Measurements from ENCODE around the gene HEMGN. TPM values are rescaled to one million over a fixed set of nuclear protein-coding genes. Genes with fewer than 3 reads are reported as not detected.

HEMGN gene
- total and polyA plus RNA-seq, 2 of the 4 experiments (the other 2 are of a cell fraction): not detected

- Histone ChIP-seq H3K4me2 (ENCODE audit: low read depth, low read length) (no peak overlapping the region), H2AK5ac (ENCODE audit: low read depth, low read length) (no peak overlapping the region), H4K8ac (ENCODE audit: low read depth in 2 of 2, low read length in 2 of 2) (no peak overlapping the region), H2AK9ac (replicated peaks; ENCODE audit: low read depth, low read length, poor library complexity) (no peak overlapping the region), H3K79me1 (ENCODE audit: low read depth in 1 of 2, low read length in 2 of 2) (peaks cover 12 to 20% of the 10 kb centered on the region in 2 experiments; a peak in 3 of 4 replicates), H3K56ac (ENCODE audit: extremely low read depth, insufficient read depth, low read length) (no peak overlapping the region), H2BK120ac (ENCODE audit: low read depth, low read length) (no peak overlapping the region), H3K36me3 (ENCODE audit: control insufficient read depth, insufficient read depth, low read length) (peaks cover 13% of the 10 kb centered on the region), H2BK5ac (ENCODE audit: low read depth, low read length, poor library complexity, severe bottlenecking) (no peak overlapping the region), H2BK15ac (ENCODE audit: low read depth, low read length) (no peak overlapping the region), H3K14ac (replicated peaks; ENCODE audit: low read depth, low read length) (no peak overlapping the region), H3K9me1 (ENCODE audit: insufficient read depth, low read length) (peaks cover 5% of the 10 kb centered on the region; the same call in 1 of the 2 replicates), H3K23ac (ENCODE audit: low read depth, low read length) (0 out of 2 replicates have a peak overlapping the region, but pooled peaks have one; percentile 24), H3K4me3 (ENCODE audit: insufficient read depth, low read depth, low read length) (no peak overlapping the region), H3K4ac (ENCODE audit: low read depth, low read length) (no peak overlapping the region), H4K5ac (ENCODE audit: low read depth, low read length) (no peak overlapping the region), H3K9me3 (ENCODE audit: control insufficient read depth, insufficient read depth, low read length) (no peaks in the 10 kb centered on the region), H3K9ac (ENCODE audit: low read depth, low read length) (no peak overlapping the region), H3K27ac (ENCODE audit: insufficient read depth, low read length) (no peak overlapping the region), H2AFZ (replicated peaks; ENCODE audit: low read length, poor library complexity) (no peak overlapping the region), H4K91ac (ENCODE audit: insufficient read depth, low read depth, low read length) (no peak overlapping the region), H4K20me1 (ENCODE audit: insufficient read depth, low read length) (0 out of 2 replicates have a peak, but pooled peaks cover 3% of the 10 kb centered on the region), H3K4me1 (ENCODE audit: control insufficient read depth, insufficient read depth, low read length) (no peaks in the 10 kb centered on the region), H3K18ac (ENCODE audit: low read depth, low read length) (no peak overlapping the region), H3K27me3 (ENCODE audit: control insufficient read depth, insufficient read depth, low read length) (no peaks in the 10 kb centered on the region), H2BK20ac (ENCODE audit: low read depth, low read length) (no peak overlapping the region)
- dilution Hi-C loops (cut with HindIII; ENCODE audit: low sequenced_read_pairs, unreplicated experiment): no loop called here
- no peak for ATAC-seq (ENCODE audit: low read depth)
- ChIA-PET CTCF (no interaction called here), POLR2A (ENCODE audit: unreplicated experiment) (no interaction called here)
- BruUV-seq (replicated peaks): no TSS peak
- in situ Hi-C loops (cut with MboI; ENCODE audit: low sequenced_read_pairs): no loop called here
- intact Hi-C loops (cut with micrococcal nuclease): no loop called here
- no peak for DNase-seq
- no peak for TF ChIP-seq NFE2L2 (IDR thresholded peaks at IDR 0.05; ENCODE audit: low read depth, low read length)
- TF ChIP-seq CEBPB (IDR thresholded peaks at IDR 0.05; ENCODE audit: low read depth, low read length): no peak
- no peak for TF ChIP-seq MAZ (IDR thresholded peaks at IDR 0.05; ENCODE audit: borderline replicate concordance, low read depth, low read length)
- TF ChIP-seq ELK1 (IDR thresholded peaks at IDR 0.05; ENCODE audit: borderline replicate concordance, low read depth, low read length): no peak
- TF ChIP-seq BHLHE40 (IDR thresholded peaks at IDR 0.05; ENCODE audit: low read depth, low read length): no peak
- TF ChIP-seq, protein P1, sequence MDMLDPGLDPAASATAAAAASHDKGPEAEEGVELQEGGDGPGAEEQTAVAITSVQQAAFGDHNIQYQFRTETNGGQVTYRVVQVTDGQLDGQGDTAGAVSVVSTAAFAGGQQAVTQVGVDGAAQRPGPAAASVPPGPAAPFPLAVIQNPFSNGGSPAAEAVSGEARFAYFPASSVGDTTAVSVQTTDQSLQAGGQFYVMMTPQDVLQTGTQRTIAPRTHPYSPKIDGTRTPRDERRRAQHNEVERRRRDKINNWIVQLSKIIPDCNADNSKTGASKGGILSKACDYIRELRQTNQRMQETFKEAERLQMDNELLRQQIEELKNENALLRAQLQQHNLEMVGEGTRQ (IDR thresholded peaks at IDR 0.05; ENCODE audit: low read depth, low read length): no peak
- TF ChIP-seq RAD21 (IDR thresholded peaks at IDR 0.05; ENCODE audit: low read length): no peak
- no peak for TF ChIP-seq CHD1 (IDR thresholded peaks at IDR 0.05; ENCODE audit: low read depth, low read length)
- TF ChIP-seq RFX5 (IDR thresholded peaks at IDR 0.05; ENCODE audit: low read depth, low read length): no peak
- no peak for TF ChIP-seq MAFK (IDR thresholded peaks at IDR 0.05; ENCODE audit: low read depth, low read length)
- TF ChIP-seq FOS (IDR thresholded peaks at IDR 0.05; ENCODE audit: low read depth, low read length): no peak
- no peak for TF ChIP-seq POLR2A (IDR thresholded peaks at IDR 0.05; ENCODE audit: low read depth, low read length)
- TF ChIP-seq CTCF (conservative IDR thresholded peaks at IDR 0.05; ENCODE audit: low read depth, low read length): no peak
- no peak for TF ChIP-seq MXI1 (IDR thresholded peaks at IDR 0.05; ENCODE audit: borderline replicate concordance, low read depth, low read length)
- TF ChIP-seq RCOR1 (IDR thresholded peaks at IDR 0.05; ENCODE audit: insufficient replicate concordance, low read length): no peak
- no peak for TF ChIP-seq SMC3 (IDR thresholded peaks at IDR 0.05; ENCODE audit: low read depth, low read length)
- no CpG with 5 or more reads among the region's 2 CpGs for WGBS, 2 experiments (ENCODE audit: extremely low coverage in 2 of 2, insufficient read length in 1 of 2)
Measured at GRCh38 chr9:97905228-97905627, 32.7 kb downstream of the HEMGN start.
